Stimulated activated CD8-positive, alpha-beta memory T cell treated with anti-CD3 and anti-CD28 coated beads, Interleukin-12 subunit alpha, Interleukin-12 subunit beta, amount 100 ng/mL, for 24 hours (primary cell): ENCODE measurements around the gene GNB3.

Experiments
- DNase-seq: peaks from one replicate; pipeline ENCODE4 v3.0.0-alpha.2; 2020; ENCODE audit errors: extremely low read depth

Gene GNB3

GRCh38 chr12:6823182-6824084 lies 17.3 kb upstream of the GNB3 start:
- DNase-seq: no peak

GRCh38 chr12:6824085-6824775 lies 16.5 kb upstream of the GNB3 start:
- DNase-seq: no peak

- no peak for DNase-seq
These were observed 15.8 kb upstream of the GNB3 start for GRCh38 chr12:6824901-6825381.

- peak; percentile 40 for DNase-seq
These were observed 15.2 kb upstream of the GNB3 start for GRCh38 chr12:6825398-6826124.

- no peak for DNase-seq
These were observed 14.5 kb upstream of the GNB3 start for GRCh38 chr12:6826125-6826733.

GRCh38 chr12:6826734-6827436 lies 13.8 kb upstream of the GNB3 start:
- no peak for DNase-seq

GRCh38 chr12:6827437-6827911 lies 13.3 kb upstream of the GNB3 start:
- no peak for DNase-seq

- DNase-seq: no peak
These were observed 12.5 kb upstream of the GNB3 start, which contains the start of gene P3H3 for GRCh38 chr12:6827982-6828780. TSS of gene P3H3 (plus strand) at chr12:6828407. CDS start at chr12:6828441, 34 bp downstream.

GRCh38 chr12:6828781-6829535 lies 11.8 kb upstream of the GNB3 start:
- DNase-seq: no peak

- no peak for DNase-seq
These were observed 11.0 kb upstream of the GNB3 start for GRCh38 chr12:6829536-6830220.

GRCh38 chr12:6830286-6830890 lies 10.3 kb upstream of the GNB3 start:
- DNase-seq: no peak

- DNase-seq: no peak
These were observed 9.7 kb upstream of the GNB3 start for GRCh38 chr12:6830999-6831398.

GRCh38 chr12:6831450-6831995 lies 9.2 kb upstream of the GNB3 start:
- DNase-seq: no peak

GRCh38 chr12:6832125-6832524 lies 8.6 kb upstream of the GNB3 start:
- no peak for DNase-seq

GRCh38 chr12:6833189-6833890 lies 7.4 kb upstream of the GNB3 start:
- no peak for DNase-seq

GRCh38 chr12:6834254-6834653 lies 6.5 kb upstream of the GNB3 start:
- no peak for DNase-seq

GRCh38 chr12:6834873-6835272 lies 5.9 kb upstream of the GNB3 start:
- no peak for DNase-seq
